ENCODE data around the gene TIGD1. TPM values are rescaled to one million over a fixed set of nuclear protein-coding genes. Genes with fewer than 3 reads are reported as not detected.

The TIGD1 gene
- total RNA-seq, 1 donor from 2014 or later = 3.9 TPM

GRCh38 chr2:232588680-232589585 is 38.6 kb upstream of the TIGD1 start:
- H3K27ac ChIP-seq = no peak overlapping the region
- DNase-seq = peak; percentile 72
- ATAC-seq = peak; percentile 73
- intact Hi-C loops (cut with DNase I) = no loop called here
- no peaks in the 10 kb centered on the region for H3K9me3 ChIP-seq
- no peak for TF ChIP-seq CTCF (IDR thresholded peaks at IDR 0.05)
- H3K36me3 ChIP-seq = no peaks in the 10 kb centered on the region
- no peaks in the 10 kb centered on the region for H3K27me3 ChIP-seq
- H3K4me3 ChIP-seq = no peak overlapping the region
- H3K4me1 ChIP-seq = no peaks in the 10 kb centered on the region

GRCh38 chr2:232588031-232588430 is 37.7 kb upstream of the TIGD1 start:
- TF ChIP-seq CTCF (IDR thresholded peaks at IDR 0.05) = no peak
- Histone ChIP-seq H3K4me3 (no peak overlapping the region), H3K27me3 (no peaks in the 10 kb centered on the region), H3K9me3 (no peaks in the 10 kb centered on the region), H3K27ac (no peak overlapping the region), H3K4me1 (no peaks in the 10 kb centered on the region), H3K36me3 (no peaks in the 10 kb centered on the region)
- ATAC-seq (peak; percentile 3), DNase-seq (no peak)
- intact Hi-C loops (cut with DNase I) = no loop called here

- DNase-seq = no peak
- H3K27me3 ChIP-seq = no peaks in the 10 kb centered on the region
- ATAC-seq = peak; percentile 66
- intact Hi-C loops (cut with DNase I) = no loop called here
- H3K9me3 ChIP-seq = no peaks in the 10 kb centered on the region
- no peaks in the 10 kb centered on the region for H3K36me3 ChIP-seq
- H3K4me1 ChIP-seq = no peaks in the 10 kb centered on the region
- TF ChIP-seq CTCF (IDR thresholded peaks at IDR 0.05) = no peak
- no peak overlapping the region for H3K27ac ChIP-seq
- no peak overlapping the region for H3K4me3 ChIP-seq
These were observed 37.2 kb upstream of the TIGD1 start for GRCh38 chr2:232587512-232587911.

- H3K27ac ChIP-seq = no peak overlapping the region
- H3K27me3 ChIP-seq = no peaks in the 10 kb centered on the region
- ATAC-seq = peak; percentile 40
- H3K4me1 ChIP-seq = no peaks in the 10 kb centered on the region
- H3K9me3 ChIP-seq = no peaks in the 10 kb centered on the region
- no peak overlapping the region for H3K4me3 ChIP-seq
- peaks cover 1% of the 10 kb centered on the region for H3K36me3 ChIP-seq
- intact Hi-C loops (cut with DNase I) = no loop called here
- DNase-seq = no peak
- TF ChIP-seq CTCF (IDR thresholded peaks at IDR 0.05) = no peak
These were observed 36.7 kb upstream of the TIGD1 start for GRCh38 chr2:232586943-232587505.

- peaks cover 15% of the 10 kb centered on the region for H3K36me3 ChIP-seq
- H3K27ac ChIP-seq = no peak overlapping the region
- H3K4me1 ChIP-seq = no peaks in the 10 kb centered on the region
- TF ChIP-seq CTCF (IDR thresholded peaks at IDR 0.05) = no peak
- DNase-seq (no peak), ATAC-seq (no peak)
- no peaks in the 10 kb centered on the region for H3K27me3 ChIP-seq
- no peak overlapping the region for H3K4me3 ChIP-seq
- no peaks in the 10 kb centered on the region for H3K9me3 ChIP-seq
- intact Hi-C loops (cut with DNase I) = no loop called here
These were observed 33.9 kb upstream of the TIGD1 start for GRCh38 chr2:232584238-232584637.
